Esophagus muscularis mucosa (tissue), 4 donors: Measurements from ENCODE around the gene ZNF853.
"Not testable (repeated sequence)": the region's sequence is repeated elsewhere in the genome, so short reads cannot be mapped to it uniquely, and the experiment has no call there.

Experiments used
- EP300 ChIP-seq: sonication (generic); formaldehyde crosslinking; IDR thresholded peaks from one replicate; pipeline ENCODE4 v1.6.1; 2017; ENCODE audit warnings: antibody characterized with exemption
- POLR2A ChIP-seq: fragments of 450-650 bp; IDR thresholded peaks from one replicate; pipeline ENCODE4 v1.6.1; 2017; ENCODE audit warnings: antibody characterized with exemption, moderate library complexity, mild to moderate bottlenecking, low read depth
- POLR2AphosphoS5 ChIP-seq, 2 donors: sonication (generic); formaldehyde crosslinking; IDR thresholded peaks; one replicate each; pipeline ENCODE4 v1.6.1; 2017; ENCODE audit warnings: antibody characterized with exemption in 2 of 2
- TF ChIP-seq, protein P1 (sequence below), 3 experiments: fragments of 200-600 bp in 2 of 3; fragments of 450-650 bp in 1 of 3; sonication (generic) in 2 of 3; IDR thresholded peaks; one replicate each; pipeline ENCODE4 v1.5.1; 2017 to 2019; ENCODE audit warnings: antibody characterized with exemption in 3 of 3, mild to moderate bottlenecking in 2 of 3, moderate library complexity in 1 of 3

- not testable (repeated sequence) for TF ChIP-seq POLR2A; EP300; POLR2AphosphoS5 (IDR thresholded peaks at IDR 0.05)
- TF ChIP-seq, protein P1, sequence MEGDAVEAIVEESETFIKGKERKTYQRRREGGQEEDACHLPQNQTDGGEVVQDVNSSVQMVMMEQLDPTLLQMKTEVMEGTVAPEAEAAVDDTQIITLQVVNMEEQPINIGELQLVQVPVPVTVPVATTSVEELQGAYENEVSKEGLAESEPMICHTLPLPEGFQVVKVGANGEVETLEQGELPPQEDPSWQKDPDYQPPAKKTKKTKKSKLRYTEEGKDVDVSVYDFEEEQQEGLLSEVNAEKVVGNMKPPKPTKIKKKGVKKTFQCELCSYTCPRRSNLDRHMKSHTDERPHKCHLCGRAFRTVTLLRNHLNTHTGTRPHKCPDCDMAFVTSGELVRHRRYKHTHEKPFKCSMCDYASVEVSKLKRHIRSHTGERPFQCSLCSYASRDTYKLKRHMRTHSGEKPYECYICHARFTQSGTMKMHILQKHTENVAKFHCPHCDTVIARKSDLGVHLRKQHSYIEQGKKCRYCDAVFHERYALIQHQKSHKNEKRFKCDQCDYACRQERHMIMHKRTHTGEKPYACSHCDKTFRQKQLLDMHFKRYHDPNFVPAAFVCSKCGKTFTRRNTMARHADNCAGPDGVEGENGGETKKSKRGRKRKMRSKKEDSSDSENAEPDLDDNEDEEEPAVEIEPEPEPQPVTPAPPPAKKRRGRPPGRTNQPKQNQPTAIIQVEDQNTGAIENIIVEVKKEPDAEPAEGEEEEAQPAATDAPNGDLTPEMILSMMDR (IDR thresholded peaks at IDR 0.05), result not testable (repeated sequence)
Observed at GRCh38 chr7:6576867-6577368, 38.5 kb upstream of the ZNF853 start.
